OCI-LY7 (cell line): ENCODE results near the gene RLF. TPM values are rescaled to one million over a fixed set of nuclear protein-coding genes. Genes with fewer than 3 reads are reported as not detected.

ENCODE experiments used
- BruUV-seq: library from RNA; stranded (reverse); fragments of 400-500 nt; replicated peaks from 2 replicates; lab custom pipeline; 2021; lab: Mats Ljungman, UMichigan
- CTCF ChIA-PET: fragments of 300-600 bp; sonication (Branson Sonifier 250); formaldehyde crosslinking; loops from one replicate; lab custom pipeline; 2022; ENCODE audit warnings: antibody characterized with exemption; ENCODE audit not compliant: unreplicated experiment; lab: Charles Lee
- POLR2A ChIA-PET: fragments of 300-600 bp; sonication (Branson Sonifier 250); formaldehyde crosslinking; loops from one replicate; lab custom pipeline; 2022; ENCODE audit warnings: antibody characterized with exemption; lab: Charles Lee
- DNase-seq: peaks from one replicate; pipeline ENCODE4 v3.0.0-alpha.2; 2015; ENCODE audit warnings: low spot score
- H2AFZ ChIP-seq: fragments of 200-600 bp; sonication (generic), shearing (Covaris generic); 2 replicates; pipeline ENCODE4 v1.6.1; 2014; ENCODE audit warnings: mild to moderate bottlenecking, antibody characterized with exemption, low read length, moderate library complexity
- H3K27ac ChIP-seq: fragments of 200-600 bp; sonication (generic); 2 replicates; pipeline ENCODE4 v1.5.1; 2014; ENCODE audit warnings: mixed run types, low read depth, mild to moderate bottlenecking, moderate library complexity, low read length, inconsistent platforms; ENCODE audit not compliant: poor library complexity, severe bottlenecking
- H3K36me3 ChIP-seq: fragments of 200-600 bp; sonication (generic); 2 replicates; pipeline ENCODE4 v1.6.1; 2014; ENCODE audit warnings: mild to moderate bottlenecking, antibody characterized with exemption, low read length, moderate library complexity, mixed read lengths; ENCODE audit not compliant: insufficient read depth
- H3K4me1 ChIP-seq: fragments of 200-600 bp; sonication (generic); 2 replicates; pipeline ENCODE4 v1.5.1; 2014; ENCODE audit warnings: mild to moderate bottlenecking, low read length; ENCODE audit not compliant: insufficient read depth, poor library complexity, severe bottlenecking
- H3K4me2 ChIP-seq: fragments of 200-600 bp; sonication (generic); 2 replicates; pipeline ENCODE4 v1.6.1; 2014; ENCODE audit warnings: mild to moderate bottlenecking, low read length
- H3K4me3 ChIP-seq: fragments of 200-600 bp; sonication (generic); 2 replicates; pipeline ENCODE4 v1.5.1; 2014; ENCODE audit warnings: mild to moderate bottlenecking, low read depth, low read length; ENCODE audit not compliant: poor library complexity, severe bottlenecking
- H3K79me2 ChIP-seq: fragments of 200-600 bp; sonication (generic); 2 replicates; pipeline ENCODE4 v1.6.1; 2016; ENCODE audit warnings: low read depth, mild to moderate bottlenecking, low read length, moderate library complexity, mixed read lengths; ENCODE audit not compliant: insufficient read depth
- H3K9me2 ChIP-seq: fragments of 200-600 bp; sonication (generic); 2 replicates; pipeline ENCODE4 v1.6.1; 2016; ENCODE audit warnings: mild to moderate bottlenecking, low read length, mixed read lengths; ENCODE audit not compliant: insufficient read depth
- H3K9me3 ChIP-seq: fragments of 200-600 bp; sonication (generic); 2 replicates; pipeline ENCODE4 v1.6.1; 2014; ENCODE audit warnings: mild to moderate bottlenecking, mixed run types, low read length, mixed read lengths
- H4K20me1 ChIP-seq: fragments of 200-600 bp; sonication (generic); 2 replicates; pipeline ENCODE4 v1.6.1; 2014; ENCODE audit warnings: mild to moderate bottlenecking, antibody characterized with exemption, low read length, moderate library complexity, mixed read lengths; ENCODE audit not compliant: insufficient read depth
- EZH2phosphoT487 ChIP-seq: fragments of 200-600 bp; sonication (generic); IDR thresholded peaks from 2 replicates; pipeline ENCODE4 v1.6.1; 2018; ENCODE audit warnings: low read depth, borderline replicate concordance, mild to moderate bottlenecking, mixed run types, antibody characterized with exemption, low read length, moderate library complexity, mixed read lengths
- intact Hi-C: fragments of 100-400 bp; cut with micrococcal nuclease; formaldehyde crosslinking; loops from one replicate; pipeline ENCODE4 v1.10.0; 2022; ENCODE audit not compliant: unreplicated experiment
- total RNA-seq, 2 experiments: library from RNA; depleted of rRNA in 1 of 2; stranded (reverse); fragments of >200 nt in 1 of 2; shearing (Covaris generic) in 1 of 2; gene quantifications; 2 replicates each; pipeline ENCODE4 v1.2.3, GENCODE V29; 2014 to 2022
- TF ChIP-seq, protein P1 (sequence below): fragments of 200-600 bp; sonication (generic); conservative IDR thresholded peaks from 2 replicates; pipeline ENCODE4 v1.5.1; 2014; ENCODE audit warnings: mild to moderate bottlenecking, antibody characterized with exemption, low read length, moderate library complexity, mixed read lengths

RLF gene
- total RNA-seq, 2 experiments from 2014 or later, result 16.9 to 22.5 TPM

GRCh38 chr1:40178200-40178599, 17.0 kb downstream of the RLF start:
- BruUV-seq, result no TSS peak
- no peaks in the 10 kb centered on the region for H3K36me3 ChIP-seq
- POLR2A ChIA-PET, result interaction anchor here (0.7 to 1.2 kb wide), 3 partner anchors 22 to 221 kb away, joined by 3 read pairs; no protein-coding TSS in a partner anchor
- no peak overlapping the region for H3K4me3 ChIP-seq
- no peaks in the 10 kb centered on the region for H3K9me3 ChIP-seq
- intact Hi-C loops, result no loop called here
- H3K9me2 ChIP-seq, result no peaks in the 10 kb centered on the region
- no peak for TF ChIP-seq EZH2phosphoT487
- TF ChIP-seq, protein P1, sequence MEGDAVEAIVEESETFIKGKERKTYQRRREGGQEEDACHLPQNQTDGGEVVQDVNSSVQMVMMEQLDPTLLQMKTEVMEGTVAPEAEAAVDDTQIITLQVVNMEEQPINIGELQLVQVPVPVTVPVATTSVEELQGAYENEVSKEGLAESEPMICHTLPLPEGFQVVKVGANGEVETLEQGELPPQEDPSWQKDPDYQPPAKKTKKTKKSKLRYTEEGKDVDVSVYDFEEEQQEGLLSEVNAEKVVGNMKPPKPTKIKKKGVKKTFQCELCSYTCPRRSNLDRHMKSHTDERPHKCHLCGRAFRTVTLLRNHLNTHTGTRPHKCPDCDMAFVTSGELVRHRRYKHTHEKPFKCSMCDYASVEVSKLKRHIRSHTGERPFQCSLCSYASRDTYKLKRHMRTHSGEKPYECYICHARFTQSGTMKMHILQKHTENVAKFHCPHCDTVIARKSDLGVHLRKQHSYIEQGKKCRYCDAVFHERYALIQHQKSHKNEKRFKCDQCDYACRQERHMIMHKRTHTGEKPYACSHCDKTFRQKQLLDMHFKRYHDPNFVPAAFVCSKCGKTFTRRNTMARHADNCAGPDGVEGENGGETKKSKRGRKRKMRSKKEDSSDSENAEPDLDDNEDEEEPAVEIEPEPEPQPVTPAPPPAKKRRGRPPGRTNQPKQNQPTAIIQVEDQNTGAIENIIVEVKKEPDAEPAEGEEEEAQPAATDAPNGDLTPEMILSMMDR, result no peak
- H3K27ac ChIP-seq, result no peak overlapping the region
- peaks cover 35% of the 10 kb centered on the region for H4K20me1 ChIP-seq
- CTCF ChIA-PET, result no interaction called here
- peaks cover 99% of the 10 kb centered on the region for H3K79me2 ChIP-seq
- no peak overlapping the region for H2AFZ ChIP-seq
- peaks cover 13% of the 10 kb centered on the region for H3K4me1 ChIP-seq
- no peak overlapping the region for H3K4me2 ChIP-seq
- no peak for DNase-seq

DNA sequence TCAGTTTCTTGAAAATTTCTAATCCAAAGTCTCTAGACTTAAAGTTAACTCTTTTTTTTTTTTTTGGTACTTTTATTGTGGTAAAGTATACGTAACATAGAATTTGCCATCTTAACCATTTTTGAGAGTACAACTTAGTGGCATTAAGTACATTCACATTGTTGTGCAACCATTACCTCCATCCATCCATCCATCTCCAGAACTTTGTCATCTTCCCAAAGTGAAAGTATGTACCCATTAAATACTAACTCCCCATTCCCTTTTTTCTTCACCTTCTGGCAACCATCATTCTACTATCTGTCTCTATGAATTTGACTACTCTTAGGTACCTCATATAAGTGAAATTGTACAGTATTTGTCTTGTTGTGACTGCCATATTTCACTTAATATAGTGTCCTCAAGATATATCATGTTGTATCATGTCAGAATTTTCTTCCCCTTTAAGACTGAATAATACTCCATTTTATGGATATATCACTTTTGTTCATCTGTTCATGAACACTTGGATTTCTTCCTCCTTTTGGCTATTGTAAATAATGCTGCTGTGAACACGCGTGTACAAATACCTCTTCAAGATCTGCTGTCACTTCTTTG, 18.4 kb downstream of the RLF start:
- Histone ChIP-seq H3K4me1 (peaks cover 16% of the 10 kb centered on the region), H3K9me2 (no peaks in the 10 kb centered on the region), H3K79me2 (peaks cover 99% of the 10 kb centered on the region), H3K36me3 (no peaks in the 10 kb centered on the region), H2AFZ (no peak overlapping the region), H4K20me1 (peaks cover 42% of the 10 kb centered on the region), H3K27ac (no peak overlapping the region), H3K9me3 (no peaks in the 10 kb centered on the region), H3K4me2 (no peak overlapping the region), H3K4me3 (no peak overlapping the region)
- intact Hi-C loops, result no loop called here
- TF ChIP-seq, protein P1, result no peak
- TF ChIP-seq EZH2phosphoT487, result no peak
- ChIA-PET POLR2A (interaction anchor here (0.5 kb wide), 1 partner anchor 28 kb away, joined by 4 read pairs; no protein-coding TSS in a partner anchor), CTCF (no interaction called here)
- no TSS peak for BruUV-seq
- no peak for DNase-seq
